H1 (cell line): ENCODE results near the gene PLXDC2. TPM values are rescaled to one million over a fixed set of nuclear protein-coding genes. Genes with fewer than 3 reads are reported as not detected.

ENCODE experiments used
- CTCF ChIA-PET: fragments of 300-600 bp; sonication (Branson Sonifier 250); formaldehyde crosslinking; loops from one replicate; lab custom pipeline; 2021; ENCODE audit not compliant: partially characterized antibody; lab: Charles Lee
- POLR2A ChIA-PET: fragments of 300-600 bp; sonication (Branson Sonifier 250); formaldehyde crosslinking; loops from one replicate; lab custom pipeline; 2021; ENCODE audit warnings: inconsistent platforms; ENCODE audit not compliant: partially characterized antibody; lab: Charles Lee
- DNase-seq, 2 experiments: peaks; one replicate each; pipeline versions ENCODE4 v3.0.0 to v3.0.0-alpha.2; 2010 to 2022; ENCODE audit warnings: low spot score in 2 of 2, low read depth in 1 of 2, mixed read lengths in 1 of 2
- FAIRE-seq: peaks from 2 replicates; lab custom pipeline; 2011; peaks lifted over from hg19 to GRCh38; lab: Jason Lieb, UNC
- H2AFZ ChIP-seq: 2 replicates; pipeline ENCODE4 v1.8.1; 2012; ENCODE audit warnings: low read length, inconsistent platforms
- H2AK5ac ChIP-seq: 2 replicates; pipeline ENCODE4 v1.6.1; 2013; ENCODE audit warnings: low read depth, low read length
- H2BK120ac ChIP-seq: replicated peaks from 2 replicates; pipeline ENCODE3; 2013; ENCODE audit warnings: low read depth, low read length, inconsistent platforms
- H2BK12ac ChIP-seq: 2 replicates; pipeline ENCODE4 v1.6.1; 2013; ENCODE audit warnings: low read depth, low read length
- H2BK15ac ChIP-seq: 2 replicates; pipeline ENCODE4 v1.6.1; 2013; ENCODE audit warnings: low read length
- H2BK20ac ChIP-seq: 2 replicates; pipeline ENCODE4 v1.6.1; 2013; ENCODE audit warnings: low read length
- H2BK5ac ChIP-seq: 2 replicates; pipeline ENCODE4 v1.6.1; 2013; ENCODE audit warnings: low read depth, low read length
- H3K14ac ChIP-seq: 2 replicates; pipeline ENCODE4 v1.6.1; 2013; ENCODE audit warnings: inconsistent platforms; ENCODE audit not compliant: insufficient read length
- H3K18ac ChIP-seq: 2 replicates; pipeline ENCODE4 v1.6.1; 2013; ENCODE audit warnings: low read length; ENCODE audit errors: extremely low read depth
- H3K23ac ChIP-seq: 2 replicates; pipeline ENCODE4 v1.6.1; 2013; ENCODE audit warnings: inconsistent platforms; ENCODE audit not compliant: insufficient read length
- H3K23me2 ChIP-seq: 2 replicates; pipeline ENCODE4 v1.6.1; 2013; ENCODE audit warnings: low read depth, low read length
- H3K27ac ChIP-seq: 2 replicates; pipeline ENCODE4 v1.6.1; 2011; ENCODE audit warnings: low read depth, low read length, inconsistent platforms
- H3K27me3 ChIP-seq, 4 experiments: replicated peaks in 1 of 4; 1 replicate in 1 of 4; 2 replicates in 3 of 4; pipeline versions ENCODE4 v1.6.1 to v1.8.1; 2011 to 2013; ENCODE audit warnings: low read length in 3 of 4, mild to moderate bottlenecking in 3 of 4, inconsistent platforms in 2 of 4, mixed read lengths in 2 of 4, moderate library complexity in 1 of 4; ENCODE audit not compliant: control insufficient read depth in 3 of 4, insufficient read depth in 3 of 4; ENCODE audit errors: extremely low read depth in 1 of 4
- H3K36me3 ChIP-seq, 4 experiments: 2 replicates each; pipeline versions ENCODE4 v1.6.1 to v1.8.1; 2011 to 2013; ENCODE audit warnings: mild to moderate bottlenecking in 4 of 4, low read length in 3 of 4, moderate library complexity in 2 of 4, control low read depth in 1 of 4, inconsistent platforms in 1 of 4; ENCODE audit not compliant: insufficient read depth in 4 of 4, control insufficient read depth in 2 of 4
- H3K4ac ChIP-seq: replicated peaks from 2 replicates; pipeline ENCODE3; 2013; ENCODE audit warnings: low read length, low read depth, mixed read lengths, inconsistent platforms; ENCODE audit not compliant: insufficient read length
- H3K4me1 ChIP-seq, 4 experiments: replicated peaks in 1 of 4; 1 replicate in 1 of 4; 2 replicates in 3 of 4; pipeline versions ENCODE4 v1.6.1 to v1.8.1; 2011 to 2013; ENCODE audit warnings: low read length in 3 of 4, inconsistent platforms in 2 of 4, mixed read lengths in 1 of 4; ENCODE audit not compliant: insufficient read depth in 4 of 4, control insufficient read depth in 3 of 4
- H3K4me2 ChIP-seq, 2 experiments: 2 replicates each; pipeline versions ENCODE4 v1.6.1 to v1.8.1; 2011 to 2013; ENCODE audit warnings: low read depth in 2 of 2, low read length in 2 of 2, control low read depth in 1 of 2, inconsistent platforms in 1 of 2, mild to moderate bottlenecking in 1 of 2; ENCODE audit not compliant: insufficient read depth in 1 of 2
- H3K4me3 ChIP-seq, 4 experiments: fragments of 200-600, 300-600 bp in 1 of 4; sonication (generic), shearing (Covaris generic), sonication (Bioruptor Twin) in 1 of 4; 2 replicates each; pipeline versions ENCODE4 v1.5.1 to v1.8.1; 2011 to 2016; ENCODE audit warnings: low read length in 4 of 4, low read depth in 3 of 4, control low read depth in 2 of 4, inconsistent platforms in 2 of 4, mild to moderate bottlenecking in 2 of 4, mixed read lengths in 1 of 4, moderate library complexity in 1 of 4; ENCODE audit not compliant: insufficient read depth in 2 of 4; ENCODE audit errors: extremely low read depth in 1 of 4
- H3K56ac ChIP-seq: replicated peaks from 2 replicates; pipeline ENCODE3; 2013; ENCODE audit warnings: low read depth, mild to moderate bottlenecking, mixed read lengths, low read length, inconsistent platforms; ENCODE audit not compliant: insufficient read length
- H3K79me1 ChIP-seq: 2 replicates; pipeline ENCODE4 v1.6.1; 2013; ENCODE audit warnings: low read depth, low read length, control low read depth
- H3K79me2 ChIP-seq, 2 experiments: 2 replicates each; pipeline versions ENCODE4 v1.6.1 to v1.8.1; 2012 to 2013; ENCODE audit warnings: low read length in 2 of 2, mild to moderate bottlenecking in 2 of 2, inconsistent platforms in 1 of 2; ENCODE audit not compliant: insufficient read depth in 2 of 2, control insufficient read depth in 1 of 2
- H3K9ac ChIP-seq, 4 experiments: replicated peaks in 1 of 4; 1 replicate in 1 of 4; 2 replicates in 3 of 4; pipeline versions ENCODE4 v1.6.1 to v1.8.1; 2011 to 2013; ENCODE audit warnings: low read depth in 3 of 4, low read length in 3 of 4, control low read depth in 2 of 4, mild to moderate bottlenecking in 2 of 4, moderate library complexity in 2 of 4, inconsistent platforms in 1 of 4; ENCODE audit errors: extremely low read depth in 1 of 4
- H3K9me3 ChIP-seq, 2 experiments: 2 replicates each; pipeline versions ENCODE4 v1.6.1 to v1.8.1; 2012 to 2013; ENCODE audit warnings: mild to moderate bottlenecking in 2 of 2, moderate library complexity in 2 of 2, control low read depth in 1 of 2, inconsistent platforms in 1 of 2, low read depth in 1 of 2, low read length in 1 of 2, mixed read lengths in 1 of 2; ENCODE audit not compliant: insufficient read depth in 2 of 2
- H4K20me1 ChIP-seq, 2 experiments: replicated peaks in 1 of 2; 2 replicates each; pipeline versions ENCODE3 to v1.8.1; 2011 to 2013; ENCODE audit warnings: inconsistent platforms in 2 of 2, low read length in 2 of 2, mild to moderate bottlenecking in 1 of 2; ENCODE audit not compliant: insufficient read depth in 2 of 2, control insufficient read depth in 1 of 2
- H4K5ac ChIP-seq: 2 replicates; pipeline ENCODE4 v1.6.1; 2013; ENCODE audit warnings: low read length, low read depth, mixed read lengths, inconsistent platforms; ENCODE audit not compliant: insufficient read length
- H4K8ac ChIP-seq: 2 replicates; pipeline ENCODE4 v1.8.0; 2013; ENCODE audit warnings: mild to moderate bottlenecking, moderate library complexity, low read length, inconsistent platforms; ENCODE audit not compliant: insufficient read depth; ENCODE audit errors: extremely low read depth
- H4K91ac ChIP-seq: replicated peaks from 2 replicates; pipeline ENCODE3; 2013; ENCODE audit warnings: low read length, mixed read lengths, inconsistent platforms; ENCODE audit not compliant: insufficient read length
- ASH2L ChIP-seq: fragments of 200-600, 300-600 bp; sonication (generic); IDR thresholded peaks from one replicate; pipeline ENCODE4 v1.7.1; 2017; ENCODE audit warnings: low read length
- BRCA1 ChIP-seq: IDR thresholded peaks from 2 replicates; pipeline ENCODE4 v1.6.1; 2012; ENCODE audit warnings: low read depth, low read length, improper control_type of control experiment
- CBX5 ChIP-seq: fragments of 300-800, 300-1000 bp; sonication (generic); IDR thresholded peaks from 2 replicates; pipeline ENCODE4 v1.7.1; 2016; ENCODE audit warnings: antibody characterized with exemption, low read length, low read depth
- EP300 ChIP-seq, 2 experiments: IDR thresholded peaks; 1 replicate in 1 of 2; 2 replicates in 1 of 2; pipeline ENCODE4 v1.6.1; 2011 to 2012; ENCODE audit warnings: low read depth in 2 of 2, low read length in 2 of 2, mild to moderate bottlenecking in 2 of 2, borderline replicate concordance in 1 of 2, inconsistent platforms in 1 of 2, moderate library complexity in 1 of 2
- EZH2 ChIP-seq: fragments of 200-600 bp; sonication (generic); IDR thresholded peaks from 2 replicates; pipeline ENCODE4 v1.7.1; 2012; ENCODE audit warnings: low read depth, mild to moderate bottlenecking, moderate library complexity, low read length, inconsistent platforms; ENCODE audit not compliant: severe bottlenecking
- JUN ChIP-seq: IDR thresholded peaks from 2 replicates; pipeline ENCODE4 v1.6.1; 2011; ENCODE audit warnings: low read depth, mild to moderate bottlenecking, improper control_type of control experiment, low read length
- JUND ChIP-seq: IDR thresholded peaks from 2 replicates; pipeline ENCODE4 v1.6.1; 2011; ENCODE audit warnings: mild to moderate bottlenecking, improper control_type of control experiment, low read length
- KDM4A ChIP-seq: IDR thresholded peaks from one replicate; pipeline ENCODE4 v1.7.1; 2012; ENCODE audit warnings: low read depth, mild to moderate bottlenecking, moderate library complexity, low read length, inconsistent platforms; ENCODE audit not compliant: severe bottlenecking
- SIN3A ChIP-seq, 2 experiments: IDR thresholded peaks in 1 of 2; conservative IDR thresholded peaks in 1 of 2; 2 replicates each; pipeline ENCODE4 v1.6.1; 2011 to 2012; ENCODE audit warnings: low read length in 2 of 2, improper control_type of control experiment in 1 of 2, low read depth in 1 of 2, mild to moderate bottlenecking in 1 of 2
- SP4 ChIP-seq: IDR thresholded peaks from 2 replicates; pipeline ENCODE4 v1.6.1; 2012; ENCODE audit warnings: low read length, inconsistent platforms
- TAF1 ChIP-seq: IDR thresholded peaks from 2 replicates; pipeline ENCODE4 v1.6.1; 2011; ENCODE audit warnings: mild to moderate bottlenecking, low read depth, low read length
- WGBS, 2 experiments: shearing (Covaris generic) in 1 of 2; methylation state at CpG; one replicate each; pipeline versions ENCODE4 v1.1.6 to v1.1.7; 2013 to 2015; ENCODE audit warnings: low lambda C conversion rate in 2 of 2, mixed read lengths in 2 of 2, inconsistent platforms in 1 of 2, low coverage in 1 of 2, missing lambda C conversion rate in 1 of 2; ENCODE audit not compliant: insufficient replicate concordance in 2 of 2, insufficient coverage in 1 of 2, insufficient read length in 1 of 2; ENCODE audit errors: extremely low coverage in 1 of 2, missing lambda C conversion rate in 1 of 2; 5-methylcytosine and 5-hydroxymethylcytosine counted together
- polyA plus RNA-seq, 7 experiments: library from polyadenylated mRNA; depleted of rRNA in 3 of 7; stranded (reverse) in 5 of 7; unstranded in 2 of 7; fragments of >200 nt in 5 of 7; fragments of 200-250 nt in 2 of 7; gene quantifications; 1 replicate in 5 of 7; 2 replicates in 1 of 7; 4 replicates in 1 of 7; pipeline versions ENCODE4 v1.2.1 to v1.2.3, GENCODE V29; 2011 to 2013; ENCODE audit warnings: missing spikeins in 2 of 7, mixed read lengths in 2 of 7
- total RNA-seq: library from RNA; stranded (reverse); fragmentation: NEBNext Ultra II Directional; extraction: Animal tissue kit (Norgen Biotek cat#: 25700); gene quantifications from 2 replicates; pipeline ENCODE4 v1.2.1, GENCODE V29; 2021
- TF ChIP-seq, protein P1 (sequence below): IDR thresholded peaks from 2 replicates; pipeline ENCODE4 v1.6.1; 2012; ENCODE audit warnings: inconsistent platforms
- TF ChIP-seq, protein P2 (sequence below): IDR thresholded peaks from 2 replicates; pipeline ENCODE4 v1.6.1; 2011; ENCODE audit warnings: low read depth, mild to moderate bottlenecking, low read length; ENCODE audit not compliant: insufficient read depth

The PLXDC2 gene
- total and polyA plus RNA-seq, 2 of the 8 experiments (the other 6 are each of a cell fraction or from before 2014, with no cell fraction given): 23.0 to 40.5 TPM

DNA sequence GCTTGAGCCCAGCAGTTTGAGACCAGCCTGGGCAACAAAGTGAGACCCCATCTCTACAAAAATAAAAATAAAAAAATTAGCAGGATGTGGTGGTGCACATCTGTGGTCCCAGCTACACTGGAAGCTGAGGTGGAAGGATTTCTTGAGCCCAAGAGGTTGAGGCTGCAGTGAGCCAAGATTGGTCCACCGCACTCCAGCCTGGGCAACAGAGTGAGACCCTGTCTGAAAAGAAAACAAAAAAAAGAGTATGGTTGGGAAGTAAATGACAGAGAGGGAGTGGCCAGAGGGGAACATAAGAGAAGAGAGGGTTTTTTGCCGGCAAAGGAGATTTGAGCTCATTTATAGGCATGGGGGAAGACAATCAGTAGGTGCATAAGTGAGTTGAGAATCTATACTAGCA lies 19.7 kb downstream of the PLXDC2 start:
- ChIA-PET CTCF (interaction anchor here (0.7 kb wide), 1 partner anchor 11 kb away, joined by 3 read pairs; no protein-coding TSS in a partner anchor), POLR2A (no interaction called here)
- Histone ChIP-seq H3K79me2 (peaks cover 18 to 100% of the 10 kb centered on the region in 2 experiments), H3K4me2 (no peak overlapping the region), H3K4me1 (peaks cover 0 to 19% (median 10%) of the 10 kb centered on the region in 4 experiments; a peak in 4 of 7 replicates), H3K36me3 (no peaks in the 10 kb centered on the region), H2AK5ac (0 out of 2 replicates have a peak overlapping the region, but pooled peaks have one; percentile 54), H2BK12ac (no peak overlapping the region), H3K79me1 (peaks cover 7% of the 10 kb centered on the region), H3K23me2 (no peaks in the 10 kb centered on the region; the same call in 1 of the 2 replicates), H3K4ac (no peak overlapping the region), H3K4me3 (no peak overlapping the region), H3K18ac (no peak overlapping the region), H2BK120ac (no peak overlapping the region), H2BK15ac (no peak overlapping the region), H2BK20ac (no peak overlapping the region), H3K9ac (no peak overlapping the region), H2AFZ (no peak overlapping the region), H3K23ac (no peak overlapping the region), H3K27me3 (no peaks in the 10 kb centered on the region), H4K91ac (no peak overlapping the region), H2BK5ac (no peak overlapping the region), H3K27ac (no peak overlapping the region), H3K14ac (no peak overlapping the region), H3K9me3 (no peaks in the 10 kb centered on the region), H4K8ac (no peak overlapping the region), H4K20me1 (no peaks in the 10 kb centered on the region), H4K5ac (no peak overlapping the region), H3K56ac (no peak overlapping the region)
- FAIRE-seq: no peak
- WGBS, 2 experiments: 73% methylated on average over 2 of the region's 2 CpGs; no CpG with 5 or more reads in 1 of the 2 experiments
- no peak for DNase-seq
- TF ChIP-seq BRCA1: no peak
- TF ChIP-seq, protein P1, sequence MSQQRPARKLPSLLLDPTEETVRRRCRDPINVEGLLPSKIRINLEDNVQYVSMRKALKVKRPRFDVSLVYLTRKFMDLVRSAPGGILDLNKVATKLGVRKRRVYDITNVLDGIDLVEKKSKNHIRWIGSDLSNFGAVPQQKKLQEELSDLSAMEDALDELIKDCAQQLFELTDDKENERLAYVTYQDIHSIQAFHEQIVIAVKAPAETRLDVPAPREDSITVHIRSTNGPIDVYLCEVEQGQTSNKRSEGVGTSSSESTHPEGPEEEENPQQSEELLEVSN: no peak
- no peak for TF ChIP-seq JUND
- no peak for TF ChIP-seq KDM4A
- TF ChIP-seq TAF1: no peak
- no peak for TF ChIP-seq EZH2
- TF ChIP-seq SIN3A (conservative IDR thresholded peaks at IDR 0.05 in 1 of 2, IDR thresholded peaks at IDR 0.05 in 1 of 2; ENCODE audit: low read depth in 1 of 2, low read length in 2 of 2): no peak
- TF ChIP-seq EP300 (IDR thresholded peaks at IDR 0.05; ENCODE audit: borderline replicate concordance in 1 of 2, low read depth in 2 of 2, low read length in 2 of 2): no peak
- TF ChIP-seq, protein P2, sequence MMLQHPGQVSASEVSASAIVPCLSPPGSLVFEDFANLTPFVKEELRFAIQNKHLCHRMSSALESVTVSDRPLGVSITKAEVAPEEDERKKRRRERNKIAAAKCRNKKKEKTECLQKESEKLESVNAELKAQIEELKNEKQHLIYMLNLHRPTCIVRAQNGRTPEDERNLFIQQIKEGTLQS: no peak
- no peak for TF ChIP-seq ASH2L
- TF ChIP-seq CBX5: no peak
- TF ChIP-seq SP4: no peak
- no peak for TF ChIP-seq JUN
